Esophagus (tissue), 2 donors: ENCODE data around the gene XG. TPM values are rescaled to one million over a fixed set of nuclear protein-coding genes. Genes with fewer than 3 reads are reported as not detected.
"Not testable (repeated sequence)": the region's sequence is repeated elsewhere in the genome, so short reads cannot be mapped to it uniquely, and the experiment has no call there.

Experiments used
- H3K27ac ChIP-seq, 2 donors: one replicate each; pipeline ENCODE4 v1.5.1; 2013; ENCODE audit warnings: low read depth in 2 of 2, mild to moderate bottlenecking in 2 of 2, inconsistent platforms in 1 of 2, low read length in 1 of 2, moderate library complexity in 1 of 2
- H3K27me3 ChIP-seq, 2 donors: one replicate each; pipeline ENCODE4 v1.6.1; 2013; ENCODE audit warnings: low read length in 2 of 2, control low read depth in 1 of 2, mild to moderate bottlenecking in 1 of 2; ENCODE audit not compliant: insufficient read depth in 2 of 2, control insufficient read depth in 1 of 2
- H3K36me3 ChIP-seq, 2 donors: one replicate each; pipeline ENCODE4 v1.6.1; 2013; ENCODE audit warnings: low read length in 1 of 2; ENCODE audit not compliant: control insufficient read depth in 2 of 2, insufficient read depth in 2 of 2
- H3K4me1 ChIP-seq, 2 donors: one replicate each; pipeline ENCODE4 v1.6.1; 2013; ENCODE audit warnings: low read length in 1 of 2; ENCODE audit not compliant: control insufficient read depth in 2 of 2, insufficient read depth in 2 of 2
- H3K4me3 ChIP-seq, 2 donors: one replicate each; pipeline ENCODE4 v1.5.1; 2013; ENCODE audit warnings: low read length in 2 of 2, mild to moderate bottlenecking in 2 of 2, low read depth in 1 of 2, moderate library complexity in 1 of 2
- H3K9me3 ChIP-seq, 2 donors: one replicate each; pipeline ENCODE4 v1.6.1; 2013; ENCODE audit warnings: mild to moderate bottlenecking in 2 of 2, low read depth in 1 of 2, low read length in 1 of 2, moderate library complexity in 1 of 2; ENCODE audit not compliant: control insufficient read depth in 2 of 2, insufficient read depth in 1 of 2
- WGBS, 2 donors: extraction: QIAGEN DNeasy Blood & Tissue Kit; methylation state at CpG; one replicate each; pipeline ENCODE4 v1.1.7; 2013; 5-methylcytosine and 5-hydroxymethylcytosine counted together
- polyA plus RNA-seq, 2 donors: library from polyadenylated mRNA; stranded (reverse); fragments of 200-250 nt; gene quantifications; one replicate each; pipeline ENCODE4 v1.2.3, GENCODE V29; 2013
- donor health status: healthy with polysubstance abuse.
- donor health status: Bipolar disorder and iron deficiency.

The XG gene
- polyA plus RNA-seq, 2 donors = 10.0 to 12.6 TPM

DNA sequence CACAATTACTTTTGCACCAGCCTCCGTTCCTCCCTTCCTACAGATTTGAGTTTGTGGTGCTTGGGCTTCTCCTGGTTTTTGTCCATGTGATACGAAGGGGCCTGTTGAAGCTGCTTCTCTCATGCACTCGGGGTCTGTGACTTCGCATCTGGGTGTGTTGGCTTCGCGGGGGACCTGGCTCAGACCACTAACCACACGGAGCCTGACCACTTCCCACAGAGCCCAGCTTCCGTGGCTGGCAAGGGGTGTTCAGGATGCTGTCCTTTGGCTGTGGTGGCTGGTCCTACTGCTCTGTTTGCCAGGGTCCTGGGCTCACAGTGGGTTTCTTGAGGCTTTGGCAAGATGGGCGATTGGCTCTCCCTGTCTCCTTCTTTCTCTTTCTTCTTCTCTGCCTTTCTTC lies 19.8 kb upstream of the XG start:
- H3K36me3 ChIP-seq = peaks cover 8 to 19% of the 10 kb centered on the region in 2 donors
- H3K27me3 ChIP-seq = no peaks in the 10 kb centered on the region
- no peaks in the 10 kb centered on the region for H3K9me3 ChIP-seq
- 79 to 81% methylated on average over 9 of the region's 9 CpGs for WGBS, 2 donors
- H3K4me3 ChIP-seq = no peak overlapping the region
- no peaks in the 10 kb centered on the region for H3K4me1 ChIP-seq
- no peak overlapping the region for H3K27ac ChIP-seq

DNA sequence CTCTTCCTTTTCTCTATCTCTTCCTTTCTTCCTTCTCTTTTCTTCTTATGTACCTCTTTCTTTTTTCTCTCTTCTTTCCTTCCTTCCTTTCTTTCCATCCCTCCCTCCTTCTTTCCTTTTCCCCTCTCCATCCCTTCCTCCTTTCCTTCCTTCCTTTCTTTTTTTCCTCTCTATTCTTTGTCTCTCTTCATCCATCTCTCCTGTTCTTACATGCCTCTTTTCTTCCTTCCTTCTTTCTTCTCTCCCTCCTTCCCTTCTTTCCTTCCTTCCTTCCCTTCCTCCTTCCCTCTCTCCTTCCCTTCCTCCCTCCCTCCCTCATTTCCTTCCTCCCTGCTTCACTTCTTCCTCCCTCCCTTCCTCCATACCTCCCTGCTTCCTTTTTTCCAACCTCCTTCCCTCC lies 19.2 kb upstream of the XG start:
- no peak overlapping the region for H3K4me3 ChIP-seq
- no peaks in the 10 kb centered on the region for H3K9me3 ChIP-seq
- no peak overlapping the region for H3K27ac ChIP-seq
- H3K27me3 ChIP-seq = no peaks in the 10 kb centered on the region
- no peaks in the 10 kb centered on the region for H3K4me1 ChIP-seq
- H3K36me3 ChIP-seq = peaks cover 8 to 17% of the 10 kb centered on the region in 2 donors

DNA sequence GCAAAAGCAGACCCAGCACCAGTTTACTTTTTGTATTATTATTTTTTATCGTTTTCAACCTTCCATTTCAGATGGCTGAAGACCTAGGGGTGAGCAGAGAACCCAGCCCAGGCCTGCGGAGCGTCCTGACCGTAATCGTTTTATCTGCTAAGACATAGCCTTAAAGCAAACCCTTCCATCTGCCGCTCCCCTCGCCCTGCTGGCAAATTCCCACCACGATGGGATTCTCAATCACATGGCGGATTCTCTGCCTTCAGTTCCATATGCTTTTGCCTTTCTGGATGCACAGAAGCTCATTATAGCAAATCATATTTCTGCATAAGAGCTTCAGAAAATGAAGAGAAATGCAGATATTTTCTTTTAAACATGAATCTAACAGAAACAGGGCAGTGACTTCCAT lies 18.6 kb upstream of the XG start:
- no peak overlapping the region for H3K4me3 ChIP-seq
- H3K36me3 ChIP-seq = peaks cover 8 to 21% of the 10 kb centered on the region in 2 donors
- WGBS, 2 donors = 94 to 95% methylated on average over 9 of the region's 9 CpGs
- H3K9me3 ChIP-seq = no peaks in the 10 kb centered on the region
- no peaks in the 10 kb centered on the region for H3K4me1 ChIP-seq
- no peak overlapping the region for H3K27ac ChIP-seq
- H3K27me3 ChIP-seq = no peaks in the 10 kb centered on the region

DNA sequence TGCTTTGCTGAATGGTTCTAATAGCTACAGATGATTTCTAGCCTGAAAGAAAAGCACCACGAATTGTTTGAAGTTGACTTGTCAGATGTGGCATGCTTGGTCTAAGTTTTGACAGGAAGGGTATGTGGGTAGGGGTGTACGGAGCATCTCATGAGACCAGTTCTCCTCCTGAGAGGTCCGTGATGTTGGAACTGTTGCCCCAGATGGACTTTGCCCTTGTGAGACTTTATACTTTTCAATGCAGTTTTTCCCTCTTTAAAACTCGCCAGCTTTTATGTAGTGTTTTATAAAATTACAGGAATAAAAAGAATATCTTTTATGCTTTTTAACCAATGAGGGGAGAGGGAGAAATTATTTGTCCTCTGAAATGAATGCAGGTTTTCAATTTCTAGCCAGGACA lies 16.6 kb upstream of the XG start:
- Histone ChIP-seq H3K4me1 (no peaks in the 10 kb centered on the region), H3K36me3 (peaks cover 0 to 21% of the 10 kb centered on the region in 2 donors), H3K27ac (no peak overlapping the region), H3K9me3 (no peaks in the 10 kb centered on the region), H3K4me3 (no peak overlapping the region), H3K27me3 (no peaks in the 10 kb centered on the region)
- 92 to 97% methylated on average over 4 of the region's 4 CpGs for WGBS, 2 donors

DNA sequence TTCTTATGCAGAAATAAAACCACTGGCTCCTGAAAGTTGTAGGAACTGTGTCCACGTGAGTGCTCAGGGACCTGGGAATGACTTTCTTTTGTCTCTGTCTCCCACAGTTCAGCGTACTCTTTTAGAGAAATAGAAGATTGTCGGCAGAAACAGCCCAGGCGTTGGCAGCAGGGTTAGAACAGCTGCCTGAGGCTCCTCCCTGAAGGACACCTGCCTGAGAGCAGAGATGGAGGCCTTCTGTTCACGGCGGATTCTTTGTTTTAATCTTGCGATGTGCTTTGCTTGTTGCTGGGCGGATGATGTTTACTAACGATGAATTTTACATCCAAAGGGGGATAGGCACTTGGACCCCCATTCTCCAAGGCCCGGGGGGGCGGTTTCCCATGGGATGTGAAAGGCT lies 11.2 kb upstream of the XG start:
- no peaks in the 10 kb centered on the region for H3K27me3 ChIP-seq
- no peak overlapping the region for H3K27ac ChIP-seq
- 90 to 91% methylated on average over 11 of the region's 11 CpGs for WGBS, 2 donors
- no peak overlapping the region for H3K4me3 ChIP-seq
- no peaks in the 10 kb centered on the region for H3K4me1 ChIP-seq
- peaks cover 2 to 18% of the 10 kb centered on the region in 2 donors for H3K36me3 ChIP-seq
- H3K9me3 ChIP-seq = no peaks in the 10 kb centered on the region

DNA sequence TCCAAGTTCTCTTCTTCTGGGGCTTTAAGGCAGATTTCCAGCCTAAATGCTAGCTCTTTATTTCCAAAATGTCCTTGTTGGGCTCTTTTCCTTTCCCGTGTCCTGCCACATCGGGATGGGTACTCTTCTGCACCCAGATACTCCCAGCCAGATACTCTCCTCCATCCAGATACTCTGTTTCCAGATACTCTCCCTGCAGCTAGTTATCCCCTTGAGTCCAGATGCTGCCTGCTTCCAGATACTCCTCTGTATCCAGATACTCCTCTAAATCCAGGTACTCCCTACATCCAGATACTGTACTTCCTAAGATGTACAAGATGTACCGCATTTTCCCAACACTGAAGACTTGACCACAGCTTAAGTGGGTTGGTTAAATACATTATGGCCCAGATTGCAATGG lies 10.5 kb upstream of the XG start:
- Histone ChIP-seq H3K4me1 (no peaks in the 10 kb centered on the region), H3K9me3 (no peaks in the 10 kb centered on the region), H3K27me3 (no peaks in the 10 kb centered on the region), H3K36me3 (peaks cover 2 to 15% of the 10 kb centered on the region in 2 donors), H3K27ac (no peak overlapping the region), H3K4me3 (no peak overlapping the region)
- 98 to 100% methylated on average over 3 of the region's 3 CpGs for WGBS, 2 donors

DNA sequence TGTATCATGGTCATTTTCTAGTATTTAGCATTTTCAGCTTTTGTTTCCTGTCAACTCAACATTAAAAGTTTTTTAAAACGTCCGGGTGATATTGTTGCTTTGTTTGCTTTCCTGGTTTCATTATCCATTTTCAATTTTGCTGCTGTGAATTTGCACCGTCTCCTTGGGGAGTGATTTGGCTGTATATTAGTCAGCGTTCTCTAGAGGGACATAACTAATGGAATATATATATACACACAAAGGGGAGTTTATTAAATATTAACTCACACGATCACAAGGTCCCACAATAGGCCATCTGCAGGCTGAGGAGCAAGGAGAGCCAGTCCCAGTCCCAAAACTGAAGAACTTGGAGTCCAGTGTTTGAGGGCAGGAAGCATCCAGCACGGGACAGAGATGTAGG lies 5.6 kb upstream of the XG start:
- H3K9me3 ChIP-seq, H3K36me3 ChIP-seq, H3K27ac ChIP-seq, H3K4me1 ChIP-seq, H3K27me3 ChIP-seq, H3K4me3 ChIP-seq: not testable (repeated sequence)
- WGBS, 2 donors = 35 to 44% methylated on average over 6 of the region's 6 CpGs

DNA sequence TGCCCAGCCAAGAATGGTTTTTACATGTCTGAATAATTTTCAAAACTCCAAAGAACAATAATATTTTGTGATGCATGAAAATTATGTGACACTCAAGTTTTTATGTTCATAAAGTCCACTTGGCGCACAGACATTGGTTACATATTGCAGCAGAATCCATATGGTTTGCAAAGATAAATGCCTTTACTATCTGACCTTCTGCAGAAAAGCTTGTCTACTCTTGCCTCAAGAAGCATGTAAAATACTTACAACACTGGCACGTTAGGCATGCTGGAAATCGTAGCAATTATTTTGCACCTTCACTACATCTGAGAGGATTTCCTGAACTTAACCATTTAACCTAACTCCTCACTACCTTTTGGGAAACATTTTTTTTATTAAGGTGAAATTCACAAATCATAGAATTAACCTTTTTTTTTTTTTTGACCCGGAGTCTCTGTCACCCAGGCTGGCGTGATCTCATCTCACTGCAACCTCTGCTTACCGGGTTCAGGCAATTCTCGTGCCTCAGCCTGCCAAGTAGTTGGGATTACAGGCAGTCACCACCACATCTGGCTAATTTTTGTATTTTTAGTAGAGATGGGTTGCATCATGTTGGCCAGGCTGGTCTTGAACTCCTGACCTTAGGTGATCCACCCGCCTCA lies 3.5 kb upstream of the XG start:
- Histone ChIP-seq H3K27me3 (no peaks in the 10 kb centered on the region), H3K4me3 (no peak overlapping the region), H3K4me1 (no peaks in the 10 kb centered on the region), H3K27ac (no peak overlapping the region), H3K36me3 (peaks cover 0 to 2% of the 10 kb centered on the region in 2 donors), H3K9me3 (no peaks in the 10 kb centered on the region)
- 48 to 69% methylated on average over 8 of the region's 8 CpGs for WGBS, 2 donors

DNA sequence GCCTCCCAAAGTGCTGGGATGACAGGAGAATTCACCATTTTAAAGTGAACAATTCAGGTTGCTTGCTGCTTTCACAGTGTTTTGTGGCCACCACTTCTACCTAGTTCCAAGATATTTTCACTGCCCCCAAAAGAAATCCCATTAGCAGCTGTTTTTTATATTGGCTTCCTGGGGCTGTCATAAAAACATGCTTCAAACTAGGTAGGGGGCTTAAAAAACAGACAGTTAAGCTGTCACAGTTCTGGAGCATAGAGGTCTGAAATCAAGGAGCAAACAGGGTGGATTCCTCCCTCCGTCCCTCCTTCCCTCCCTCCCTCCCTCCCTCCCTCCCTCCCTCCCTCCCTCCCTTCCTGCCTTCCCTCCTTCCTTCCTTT lies 3.0 kb upstream of the XG start:
- Histone ChIP-seq H3K36me3 (no peaks in the 10 kb centered on the region), H3K9me3 (no peaks in the 10 kb centered on the region), H3K27ac (no peak overlapping the region), H3K4me3 (no peak overlapping the region), H3K4me1 (no peaks in the 10 kb centered on the region), H3K27me3 (no peaks in the 10 kb centered on the region)
- WGBS, 2 donors = 6 to 57% methylated on average over 1 of the region's 1 CpG

DNA sequence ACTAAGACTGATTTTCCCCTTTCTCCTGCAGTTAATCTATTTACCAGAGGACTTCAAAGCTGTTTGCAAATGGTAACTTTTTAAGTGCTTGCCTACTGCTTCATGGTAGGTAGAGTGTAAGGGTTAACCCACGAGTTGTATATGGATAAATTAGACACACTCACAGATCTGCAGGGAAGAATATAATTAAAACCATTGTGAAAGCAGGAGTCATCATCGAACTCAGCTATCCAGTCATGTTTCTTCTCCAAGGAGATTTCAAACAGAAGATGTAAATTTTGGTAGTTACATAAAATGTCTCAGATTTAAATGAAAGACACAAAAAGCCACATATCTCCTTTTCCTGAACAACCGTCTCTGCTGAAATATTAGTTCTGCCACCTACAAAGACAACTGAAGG lies 549 bp upstream of the XG start:
- 34 to 40% methylated on average over 3 of the region's 3 CpGs for WGBS, 2 donors
- no peaks in the 10 kb centered on the region for H3K36me3 ChIP-seq
- H3K27me3 ChIP-seq = no peaks in the 10 kb centered on the region
- H3K4me1 ChIP-seq = no peaks in the 10 kb centered on the region
- no peaks in the 10 kb centered on the region for H3K9me3 ChIP-seq
- no peak overlapping the region for H3K27ac ChIP-seq
- H3K4me3 ChIP-seq = no peak overlapping the region
